ENCODE measurements around the gene ADAMTS9.

Gene ADAMTS9

DNA sequence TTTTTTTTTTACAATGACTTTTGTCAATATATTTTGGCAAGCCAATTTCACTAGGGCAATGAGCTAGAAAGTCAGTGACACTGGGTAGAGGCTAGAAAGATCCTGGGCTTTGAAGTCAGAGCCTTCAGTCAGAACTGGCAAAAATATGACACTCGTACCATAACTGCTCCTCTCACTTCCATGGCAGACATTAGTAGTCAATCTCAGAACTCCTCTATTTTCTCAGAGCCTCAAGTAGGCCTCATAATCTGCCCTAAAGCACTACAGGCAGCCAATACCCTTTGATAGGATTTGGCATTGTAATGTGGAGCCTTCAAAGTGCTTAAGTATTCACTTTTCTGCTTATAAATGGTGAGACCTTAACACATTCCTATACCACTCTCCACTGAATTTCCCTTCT is 67.8 kb downstream of the ADAMTS9 start:
- DNase-seq (ENCODE audit: low read depth), result no peak

DNA sequence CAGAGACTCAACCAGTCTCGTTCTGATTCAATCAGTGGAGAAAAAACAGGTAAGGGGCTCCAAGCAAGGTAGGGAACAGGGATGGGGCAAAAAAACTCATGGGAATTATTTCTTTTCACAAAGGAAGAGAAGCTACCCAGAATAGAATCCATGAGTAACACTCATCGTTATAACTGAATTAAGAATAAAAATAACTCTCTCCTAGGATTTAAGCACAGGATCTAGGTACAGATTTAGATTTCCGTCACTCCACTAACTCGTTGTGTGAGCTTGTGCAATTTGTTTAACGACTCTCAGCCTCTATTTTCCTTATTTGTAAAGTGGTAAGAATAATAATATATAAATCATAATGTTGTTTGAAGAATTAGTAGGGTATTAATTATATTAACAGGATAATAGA is 68.6 kb downstream of the ADAMTS9 start:
- DNase-seq (ENCODE audit: low read depth), result no peak

DNA sequence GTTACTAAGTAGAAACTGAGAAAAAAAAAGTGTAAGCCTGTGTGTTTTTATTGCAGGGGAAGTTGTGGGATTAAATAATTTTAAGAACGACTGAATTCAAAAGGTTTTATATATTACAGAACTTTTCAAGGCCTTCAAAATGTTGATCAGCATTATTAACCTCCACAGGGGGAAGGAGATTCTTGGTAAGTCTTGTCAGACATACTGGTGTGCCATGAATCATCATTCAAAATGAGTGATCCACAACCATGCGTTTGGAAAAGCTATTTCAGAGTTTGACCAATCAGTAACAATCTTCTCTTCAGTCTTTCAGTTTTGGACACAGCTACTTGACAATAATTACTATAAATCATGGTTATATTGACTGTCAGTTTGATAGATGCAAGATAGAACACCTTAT is 70.2 kb downstream of the ADAMTS9 start:
- no peak for DNase-seq (ENCODE audit: low read depth)

DNA sequence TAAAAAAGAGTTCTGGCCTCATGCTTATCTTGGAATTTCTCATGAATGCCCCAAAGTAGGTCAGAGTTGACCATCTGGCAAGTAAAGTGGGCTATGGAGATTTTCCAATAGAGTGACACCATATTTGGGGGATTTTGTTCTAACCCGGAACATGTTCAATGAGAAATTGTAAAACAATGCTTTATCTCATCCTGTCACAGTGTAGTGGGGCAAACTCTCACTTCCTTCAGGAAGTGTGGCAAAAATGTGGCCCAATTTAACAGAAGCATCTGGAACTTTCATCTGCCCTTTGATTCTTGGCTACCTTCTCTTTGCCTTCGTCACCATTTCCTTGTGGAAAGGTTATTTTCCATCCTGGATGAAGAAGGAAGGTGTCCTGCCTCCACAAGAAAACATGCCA is 70.8 kb downstream of the ADAMTS9 start:
- DNase-seq (ENCODE audit: low read depth), result peak; percentile 31

DNA sequence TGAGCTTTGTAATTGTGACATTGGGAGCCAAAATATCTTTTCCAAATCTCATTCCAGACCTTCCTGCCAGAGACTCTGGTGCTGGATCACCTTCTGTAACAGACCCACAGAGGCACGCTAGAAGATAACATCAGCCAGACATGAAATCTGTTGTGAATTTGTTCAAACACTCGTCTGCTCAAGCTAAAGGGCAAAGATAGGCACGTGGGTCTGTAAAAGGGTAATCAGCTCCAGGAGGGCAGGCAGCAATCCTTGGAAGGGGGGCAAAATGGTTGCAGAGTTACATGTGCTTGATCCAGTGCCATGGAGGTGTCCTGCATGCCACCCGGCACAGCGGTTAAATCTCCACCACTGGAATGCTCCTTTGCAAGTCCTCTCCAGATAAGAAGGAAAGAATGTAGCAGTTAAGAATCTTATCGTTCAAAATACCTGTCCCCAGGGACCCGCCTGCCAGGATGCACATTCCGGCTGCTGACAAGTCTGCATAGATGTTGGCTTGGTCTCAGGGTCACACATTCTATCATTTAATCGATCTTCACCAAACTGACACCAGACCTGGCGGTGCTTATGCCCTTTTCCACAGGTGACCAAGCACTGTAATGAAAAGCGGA is 74.8 kb downstream of the ADAMTS9 start:
- no peak for DNase-seq (ENCODE audit: low read depth)

DNA sequence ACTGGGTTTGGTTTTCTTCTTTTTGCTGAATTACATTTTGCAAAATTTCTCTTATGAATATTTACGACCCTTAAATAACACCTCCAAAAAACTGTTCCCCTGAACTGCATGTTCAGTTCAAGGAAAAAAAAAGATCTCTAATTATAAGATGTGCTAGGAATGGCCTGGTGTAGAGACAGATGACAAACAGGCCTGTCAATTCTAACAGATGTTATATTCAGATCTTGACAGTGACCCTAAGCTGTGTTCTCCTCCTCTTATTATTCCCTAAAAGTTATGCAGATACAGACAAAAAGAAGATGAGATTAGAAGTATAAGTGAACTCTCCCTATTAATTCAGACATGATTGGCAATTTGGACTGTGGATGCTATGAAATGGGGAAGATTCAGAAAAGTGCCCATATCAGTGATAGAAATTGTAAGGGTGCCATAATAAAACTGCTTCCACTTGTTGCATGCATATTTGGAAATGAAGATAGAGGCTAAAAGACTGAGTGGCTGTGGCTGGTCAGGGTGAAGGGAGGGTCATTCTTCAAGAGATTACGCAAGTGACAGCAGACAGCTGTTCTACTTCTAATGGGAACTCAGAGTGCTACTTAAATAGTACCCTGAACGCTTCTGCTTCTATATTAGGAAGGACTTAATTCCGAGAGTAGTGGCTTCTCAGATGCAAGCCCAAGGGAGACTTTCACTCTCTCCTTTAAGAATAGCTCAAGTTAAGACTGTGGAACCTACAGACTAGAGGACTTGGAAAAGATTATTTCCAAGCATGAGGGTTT is 75.5 kb downstream of the ADAMTS9 start:
- no peak for DNase-seq (ENCODE audit: low read depth)

DNA sequence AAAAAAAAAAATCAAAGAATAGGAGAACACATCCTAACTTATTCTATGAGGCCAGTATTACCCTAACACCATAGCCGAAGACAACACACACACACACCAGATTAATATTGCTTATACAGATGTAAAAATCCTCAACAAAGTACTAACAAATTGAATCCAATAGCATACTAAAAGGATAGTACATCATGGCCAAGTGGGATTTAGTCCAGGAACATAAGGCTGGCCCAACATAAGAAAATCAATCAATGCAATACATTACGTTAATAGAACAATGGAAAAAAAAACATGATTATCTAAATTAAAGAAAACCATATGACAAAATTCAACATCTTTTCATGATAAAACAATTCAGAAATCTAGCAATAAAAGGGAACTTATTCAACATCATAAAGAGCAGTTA is 79.1 kb downstream of the ADAMTS9 start:
- no peak for DNase-seq (ENCODE audit: low read depth)

DNA sequence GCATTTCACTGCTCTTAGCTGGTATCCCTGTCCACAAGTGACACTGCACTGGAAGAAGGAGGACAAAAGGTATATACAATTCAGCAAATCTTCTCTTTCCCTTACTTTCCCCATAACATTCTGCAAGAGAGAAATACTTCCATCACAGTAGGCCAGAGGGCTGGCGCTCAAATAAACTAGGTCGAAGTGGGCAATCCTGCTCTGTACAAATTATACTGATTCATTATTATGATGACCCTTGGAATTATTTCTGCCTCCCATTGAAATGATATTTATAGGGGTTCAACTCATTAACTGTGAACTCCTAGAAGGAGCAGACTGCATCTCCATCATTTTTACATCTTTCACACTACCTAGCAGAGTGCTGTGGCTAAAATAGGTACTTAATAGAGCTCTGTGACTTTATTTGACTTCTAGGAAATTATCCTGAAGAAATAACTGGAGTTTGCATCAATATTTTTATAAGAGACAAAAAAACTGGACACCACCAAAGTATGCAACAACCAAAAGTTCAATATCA is 80.7 kb downstream of the ADAMTS9 start:
- no peak for DNase-seq (ENCODE audit: low read depth)

DNA sequence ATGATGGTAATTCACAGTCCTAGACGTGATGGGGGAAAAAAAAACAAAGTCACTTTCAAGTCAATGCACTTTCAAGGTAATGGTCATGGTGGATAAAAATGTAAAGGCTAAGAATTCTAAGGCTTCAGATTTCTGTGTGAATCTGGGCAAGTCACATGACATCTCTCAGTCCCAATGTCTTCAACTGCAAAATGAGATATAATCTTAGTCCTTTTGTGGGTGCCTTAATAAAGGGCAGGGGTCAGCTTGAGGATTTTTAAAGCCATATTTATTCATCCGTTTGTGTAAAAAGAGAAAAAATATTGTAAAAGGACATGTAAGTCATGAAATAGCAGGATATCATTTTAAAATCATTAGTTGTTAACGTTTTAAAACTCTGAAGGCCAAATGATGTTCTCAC is 83.5 kb downstream of the ADAMTS9 start:
- no peak for DNase-seq (ENCODE audit: low read depth)

DNA sequence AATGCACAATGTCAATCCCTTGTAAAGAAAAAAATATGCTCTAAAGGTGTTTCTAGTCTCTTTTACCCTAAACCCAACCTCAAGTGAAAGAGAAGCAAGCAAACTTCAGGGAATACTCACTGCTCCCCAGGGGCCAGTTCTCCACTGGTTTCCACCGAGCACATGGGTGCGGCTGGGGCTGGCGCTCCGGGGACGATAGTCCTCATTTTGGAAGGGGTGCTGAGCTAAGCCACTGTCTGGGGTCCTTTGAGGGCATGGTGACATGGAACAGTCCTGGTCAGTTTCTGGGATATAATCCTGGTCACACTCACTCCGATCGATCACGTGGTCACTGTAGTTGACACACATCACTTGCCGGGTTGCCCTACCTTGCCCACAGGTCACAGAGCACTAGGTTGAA is 86.0 kb downstream of the ADAMTS9 start:
- DNase-seq (ENCODE audit: low read depth), result no peak

DNA sequence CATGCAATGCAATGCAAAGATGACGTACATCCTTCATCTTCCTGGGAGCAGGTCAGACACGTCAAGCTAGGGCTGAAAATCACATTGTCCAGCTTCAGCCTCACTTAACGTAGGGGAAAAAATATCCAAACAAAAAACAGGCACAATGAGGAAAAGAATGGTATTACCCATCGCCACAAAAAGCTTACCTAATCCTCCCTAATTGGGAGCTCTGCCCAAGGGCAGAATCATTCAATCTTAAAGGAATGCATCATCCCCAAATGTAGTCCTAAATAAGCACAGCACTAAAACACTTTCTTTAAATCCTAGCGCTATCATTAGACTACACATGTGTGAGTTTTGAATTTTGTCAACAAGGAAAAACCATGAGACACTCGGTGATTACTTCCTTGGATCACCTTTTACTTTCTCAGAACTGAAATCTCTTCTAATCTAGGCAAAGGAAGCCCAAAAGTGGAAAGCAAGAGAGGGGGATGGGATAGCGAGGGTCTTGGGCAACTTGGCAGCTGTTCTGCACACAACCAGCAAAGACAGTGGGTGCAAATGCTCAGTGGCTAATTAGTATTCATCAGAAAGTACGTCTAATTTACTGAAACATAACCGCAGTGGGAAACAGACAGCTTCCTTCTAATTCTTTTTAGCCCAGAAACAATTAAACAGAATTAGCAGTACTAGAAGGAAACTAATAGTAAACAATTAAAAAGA is 87.4 kb downstream of the ADAMTS9 start:
- DNase-seq (ENCODE audit: low read depth), result no peak

DNA sequence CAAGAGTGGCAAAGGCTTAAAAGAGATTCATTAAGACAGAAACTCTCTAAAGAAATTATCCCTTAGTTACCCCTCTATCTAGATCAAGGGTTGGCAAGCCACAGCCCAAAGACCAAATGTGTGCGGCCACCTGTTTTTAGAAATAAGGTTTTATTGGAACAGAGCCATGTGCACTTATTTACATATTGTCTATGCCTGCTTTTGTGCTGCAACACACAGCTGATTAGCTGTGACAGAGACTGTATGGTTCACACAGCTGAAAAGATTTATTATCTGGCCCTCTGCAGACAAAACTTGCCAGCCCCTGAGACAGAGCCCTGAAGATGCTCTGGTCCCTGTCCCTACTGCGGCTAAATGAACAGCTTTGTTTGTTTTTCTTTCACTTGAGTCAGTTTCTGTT is 88.1 kb downstream of the ADAMTS9 start:
- DNase-seq (ENCODE audit: low read depth), result no peak

DNA sequence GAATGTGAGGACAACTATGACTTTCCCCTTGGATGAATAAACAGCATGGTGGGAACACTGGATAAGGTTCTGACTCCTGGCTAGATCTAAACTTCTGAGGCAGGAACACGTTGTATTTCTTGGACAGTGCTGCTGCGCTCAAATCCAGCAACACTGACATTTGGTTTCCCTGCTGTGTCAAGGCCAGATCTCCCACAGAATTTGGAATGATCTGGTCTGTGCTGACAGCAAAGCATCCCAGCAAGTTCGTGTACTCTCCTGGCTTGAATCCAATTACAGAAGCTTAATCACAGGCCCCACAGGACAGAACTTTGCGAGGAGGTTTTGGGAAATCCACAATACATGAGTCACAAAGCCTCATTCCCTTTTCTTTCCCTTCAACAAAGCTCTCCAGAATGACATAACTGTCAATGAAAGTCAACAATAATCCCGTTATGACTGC is 92.5 kb downstream of the ADAMTS9 start:
- DNase-seq (ENCODE audit: low read depth), result no peak

DNA sequence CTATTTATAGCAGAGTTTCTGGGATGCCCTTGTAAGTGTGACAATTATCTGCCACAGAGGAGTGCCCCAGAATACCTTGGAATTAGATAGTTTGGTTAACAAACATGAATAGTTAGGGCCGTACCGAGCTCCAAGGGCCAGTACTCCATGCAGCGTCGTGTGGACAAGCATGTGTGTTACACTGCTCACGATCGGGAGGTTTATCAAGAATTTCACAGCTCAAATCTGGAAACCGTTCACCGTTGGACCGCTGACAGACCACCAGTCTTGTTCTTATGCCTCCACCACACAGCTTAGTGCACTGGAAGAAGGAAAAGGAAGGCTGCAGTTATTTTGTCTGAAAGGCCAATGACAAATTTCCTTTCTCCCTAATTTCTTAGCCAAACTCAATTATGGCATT is 93.7 kb downstream of the ADAMTS9 start:
- no peak for DNase-seq (ENCODE audit: low read depth)

DNA sequence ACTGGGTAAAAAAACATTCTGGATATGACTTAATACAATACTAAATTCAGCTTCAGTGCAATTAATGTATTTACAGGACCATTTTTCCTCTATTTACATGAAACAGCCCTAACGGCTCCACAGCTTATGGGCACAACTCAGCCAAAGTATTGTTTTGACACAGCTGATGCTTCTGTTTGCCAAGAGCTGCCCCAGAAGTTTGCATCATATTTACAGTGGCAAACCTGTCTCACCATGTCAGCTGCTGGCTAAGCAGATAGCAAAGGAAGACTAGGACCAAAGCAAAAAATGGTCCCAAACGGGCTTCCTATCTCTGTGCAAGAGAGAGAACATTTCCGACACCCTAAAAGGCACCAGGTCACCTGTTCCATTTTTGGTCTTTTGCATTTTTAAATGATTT is 94.5 kb downstream of the ADAMTS9 start:
- DNase-seq (ENCODE audit: low read depth), result no peak

DNA sequence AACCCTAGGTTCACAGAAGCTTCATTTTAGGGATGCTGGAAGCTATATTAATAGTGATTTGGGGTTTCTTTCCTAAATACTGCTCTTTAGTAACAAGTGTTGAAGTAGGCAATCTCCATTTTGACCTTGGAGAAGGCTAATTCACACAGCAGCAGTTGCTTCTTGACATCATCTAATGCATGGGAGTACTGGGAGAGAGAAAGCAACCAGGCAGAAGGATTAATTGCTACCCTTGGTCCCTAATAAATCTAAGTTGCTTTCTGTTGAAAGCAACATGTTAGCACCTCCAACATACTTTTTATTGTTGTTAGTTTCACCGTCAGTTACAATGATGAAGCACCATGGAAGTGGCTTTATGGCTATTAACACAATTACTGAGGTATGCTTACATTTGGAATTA is 96.2 kb downstream of the ADAMTS9 start:
- no peak for DNase-seq (ENCODE audit: low read depth)

DNA sequence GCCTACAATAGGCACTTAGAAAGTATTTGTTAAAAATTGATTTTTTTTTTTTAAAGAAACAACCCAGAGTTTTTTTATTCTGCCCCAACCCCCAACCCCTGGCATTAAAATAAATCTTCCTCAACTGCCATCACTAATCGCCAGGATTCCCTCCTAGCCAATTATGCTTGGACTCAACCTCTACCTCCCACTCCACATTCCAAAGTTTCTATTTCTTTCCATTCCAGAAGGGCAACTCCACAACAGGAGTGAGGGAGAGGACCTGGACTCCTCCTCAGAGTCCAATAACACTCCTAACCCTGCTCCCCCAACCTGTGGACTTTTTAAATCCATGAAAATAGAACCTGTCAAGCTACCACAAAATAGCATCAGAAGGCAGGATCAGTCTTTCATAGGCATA is 99.4 kb downstream of the ADAMTS9 start:
- DNase-seq (ENCODE audit: low read depth), result no peak

DNA sequence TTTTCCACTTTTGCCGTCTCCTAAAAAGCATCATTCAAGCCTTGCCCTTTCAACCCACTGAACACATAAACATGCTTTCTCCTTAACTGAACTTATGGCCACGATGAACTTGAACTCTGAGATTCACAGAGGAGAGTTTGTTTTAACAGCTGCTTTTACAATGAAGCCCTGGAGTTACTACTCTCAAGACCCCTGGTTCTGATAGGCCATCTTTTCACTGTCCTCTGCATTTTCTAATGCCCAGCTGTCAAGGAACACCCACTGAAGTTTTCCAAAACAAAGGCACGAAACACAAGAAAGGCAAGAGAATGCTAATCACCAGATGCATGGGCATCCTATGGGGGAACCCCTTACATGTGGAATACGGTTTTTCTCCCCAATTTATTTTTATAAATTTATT is 100.8 kb downstream of the ADAMTS9 start:
- no peak for DNase-seq (ENCODE audit: low read depth)

DNA sequence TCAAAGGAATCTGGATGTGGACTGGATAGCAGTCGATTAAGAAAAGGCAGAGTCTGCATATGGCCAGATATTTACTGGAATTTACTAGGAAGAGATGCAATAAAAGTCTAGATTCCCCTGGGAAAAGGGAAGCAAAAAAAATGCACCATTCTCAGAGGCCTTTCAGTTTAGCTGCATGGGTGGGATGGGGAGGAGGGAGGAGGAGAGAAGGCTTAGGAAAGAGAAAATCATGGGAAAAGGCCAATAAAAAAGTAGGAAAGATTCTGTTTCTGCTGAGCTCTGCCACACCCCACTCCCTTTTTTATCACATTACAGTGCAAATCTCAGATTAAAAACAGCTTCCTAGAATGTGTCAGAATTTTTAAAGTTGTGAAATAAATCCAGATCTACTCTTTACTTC is 103.6 kb downstream of the ADAMTS9 start:
- no peak for DNase-seq (ENCODE audit: low read depth)

DNA sequence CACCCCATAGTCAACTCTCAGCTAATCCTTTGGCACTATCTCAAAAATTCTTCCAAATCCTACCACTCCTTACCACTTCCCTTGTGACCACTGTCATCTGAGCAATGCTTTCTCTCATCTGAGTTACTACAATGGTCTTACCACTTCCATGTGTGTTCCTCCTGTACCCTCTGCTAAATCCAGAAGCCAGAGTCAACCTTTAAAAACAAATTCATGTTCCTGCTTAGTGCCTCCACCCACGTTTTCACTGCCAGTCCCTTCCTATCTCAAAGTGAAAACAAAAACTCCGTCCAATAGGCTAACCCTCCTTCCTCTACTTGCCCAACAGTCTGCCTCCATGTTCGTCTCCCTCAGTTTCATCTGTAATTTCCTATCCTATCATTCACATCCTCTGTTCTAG is 109.0 kb downstream of the ADAMTS9 start:
- DNase-seq (ENCODE audit: low read depth), result no peak

DNA sequence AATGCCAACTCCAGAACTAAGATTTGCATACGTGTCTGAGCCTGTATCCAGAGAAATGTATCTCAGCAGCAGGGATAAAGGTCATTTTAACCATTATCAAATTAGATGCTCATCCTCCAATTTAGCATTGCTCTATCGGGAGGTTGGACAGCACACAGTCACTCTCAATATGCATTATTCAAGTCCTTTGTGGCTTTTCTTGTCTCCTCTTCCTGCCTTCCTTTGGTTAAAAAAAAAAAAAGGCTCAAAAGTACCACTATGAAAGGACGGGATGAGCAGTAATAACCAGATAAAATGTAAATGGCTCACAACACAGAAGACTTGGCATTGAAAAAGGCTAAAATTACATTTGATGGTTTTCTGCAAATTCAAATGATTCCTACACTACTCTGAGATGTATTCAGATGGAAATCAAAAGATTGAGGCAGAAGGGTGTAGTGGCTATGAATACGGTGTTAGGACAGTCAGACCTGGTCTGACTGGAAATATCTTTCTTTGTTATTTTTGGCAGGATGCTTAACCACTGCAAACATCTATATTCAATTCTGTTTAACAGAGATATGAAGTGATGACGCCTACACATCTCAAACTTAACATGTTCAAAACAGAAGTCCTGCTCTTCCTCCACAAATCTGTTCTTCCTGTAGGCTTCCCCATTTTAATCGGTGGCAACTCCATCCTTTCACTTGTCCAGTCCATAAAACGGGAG is 109.6 kb downstream of the ADAMTS9 start:
- DNase-seq (ENCODE audit: low read depth), result no peak

DNA sequence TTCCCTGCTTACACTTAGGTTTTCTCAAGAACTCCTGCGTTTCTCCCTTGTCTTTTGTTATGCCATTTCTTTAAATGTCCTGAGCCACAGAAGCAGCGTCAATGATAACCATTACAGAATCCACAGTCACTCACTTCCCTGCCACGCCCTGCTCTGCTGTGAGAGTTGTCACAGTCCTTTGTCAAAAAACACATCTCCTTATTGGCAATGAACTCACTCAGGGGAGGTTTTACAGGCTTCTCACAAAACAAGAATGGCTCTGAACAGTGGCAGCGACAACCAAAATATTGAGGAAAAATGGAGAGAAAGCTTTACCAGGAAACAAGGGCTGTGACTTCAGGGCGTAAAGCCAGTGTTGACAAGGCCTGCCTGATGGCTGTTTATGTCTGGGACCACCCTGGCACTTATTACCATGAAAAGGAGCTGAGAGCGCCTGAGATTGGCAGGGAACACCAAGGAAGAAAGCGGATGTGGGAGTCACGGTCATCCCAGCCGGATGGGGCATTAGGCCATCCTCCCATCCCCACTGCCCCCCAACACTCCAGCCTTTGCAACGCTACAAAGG is 111.5 kb downstream of the ADAMTS9 start:
- DNase-seq (ENCODE audit: low read depth), result no peak

Data from CMK (cell line).